Measurements from ENCODE around the gene DPH1. TPM values are rescaled to one million over a fixed set of nuclear protein-coding genes. Genes with fewer than 3 reads are reported as not detected.

Gene DPH1
- total RNA-seq, 1 donor from 2014 or later, result 57.3 TPM

- Mint-ChIP-seq H3K27me3 (ENCODE audit: unreplicated experiment) (peaks cover 4% of the 10 kb centered on the region), H3K27ac (ENCODE audit: unreplicated experiment) (no peak within 1 kb of the TSS), H3K36me3 (ENCODE audit: unreplicated experiment) (peaks cover 3% of the 10 kb centered on the region), H3K4me1 (ENCODE audit: unreplicated experiment) (peaks cover 21% of the 10 kb centered on the region), H3K4me3 (ENCODE audit: unreplicated experiment) (peak within 1 kb of the TSS; percentile 62), H3K9me3 (ENCODE audit: unreplicated experiment) (no peaks in the 10 kb centered on the region)
- peak; percentile 98 for TF ChIP-seq CTCF (IDR thresholded peaks at IDR 0.05)
- DNase-seq (ENCODE audit: extremely low spot score, unreplicated experiment), result peak; percentile 92
Observed at GRCh38 chr17:2054512-2055291, 24.7 kb downstream of the DPH1 start, which contains the start of gene HIC1. TSS of gene HIC1 (plus strand) at chr17:2055103. CDS start at chr17:2056691, 1,588 bp downstream.

GRCh38 chr17:2055292-2056205 is 25.6 kb downstream of the DPH1 start:
- H3K27me3 Mint-ChIP-seq (ENCODE audit: unreplicated experiment), result peaks cover 4% of the 10 kb centered on the region
- peak overlapping the region; percentile 53 for H3K4me3 Mint-ChIP-seq (ENCODE audit: unreplicated experiment)
- no peak for TF ChIP-seq CTCF (IDR thresholded peaks at IDR 0.05)
- peaks cover 8% of the 10 kb centered on the region for H3K36me3 Mint-ChIP-seq (ENCODE audit: unreplicated experiment)
- no peak overlapping the region for H3K27ac Mint-ChIP-seq (ENCODE audit: unreplicated experiment)
- no peak for DNase-seq (ENCODE audit: extremely low spot score, unreplicated experiment)
- peaks cover 24% of the 10 kb centered on the region for H3K4me1 Mint-ChIP-seq (ENCODE audit: unreplicated experiment)
- H3K9me3 Mint-ChIP-seq (ENCODE audit: unreplicated experiment), result no peaks in the 10 kb centered on the region

GRCh38 chr17:2056206-2057174 is 26.5 kb downstream of the DPH1 start:
- Mint-ChIP-seq H3K27ac (ENCODE audit: unreplicated experiment) (no peak overlapping the region), H3K27me3 (ENCODE audit: unreplicated experiment) (peaks cover 4% of the 10 kb centered on the region), H3K9me3 (ENCODE audit: unreplicated experiment) (no peaks in the 10 kb centered on the region), H3K4me3 (ENCODE audit: unreplicated experiment) (peak overlapping the region; percentile 44), H3K4me1 (ENCODE audit: unreplicated experiment) (peaks cover 24% of the 10 kb centered on the region), H3K36me3 (ENCODE audit: unreplicated experiment) (peaks cover 13% of the 10 kb centered on the region)
- no peak for TF ChIP-seq CTCF (IDR thresholded peaks at IDR 0.05)
- no peak for DNase-seq (ENCODE audit: extremely low spot score, unreplicated experiment)

- no peak for TF ChIP-seq CTCF (IDR thresholded peaks at IDR 0.05)
- peaks cover 24% of the 10 kb centered on the region for H3K4me1 Mint-ChIP-seq (ENCODE audit: unreplicated experiment)
- no peaks in the 10 kb centered on the region for H3K9me3 Mint-ChIP-seq (ENCODE audit: unreplicated experiment)
- no peak overlapping the region for H3K27ac Mint-ChIP-seq (ENCODE audit: unreplicated experiment)
- H3K27me3 Mint-ChIP-seq (ENCODE audit: unreplicated experiment), result no peaks in the 10 kb centered on the region
- DNase-seq (ENCODE audit: extremely low spot score, unreplicated experiment), result no peak
- no peak overlapping the region for H3K4me3 Mint-ChIP-seq (ENCODE audit: unreplicated experiment)
- H3K36me3 Mint-ChIP-seq (ENCODE audit: unreplicated experiment), result peaks cover 13% of the 10 kb centered on the region
Observed at GRCh38 chr17:2057175-2057759, 27.3 kb downstream of the DPH1 start.
